ENCODE measurements around the gene IFT43.

The IFT43 gene

DNA sequence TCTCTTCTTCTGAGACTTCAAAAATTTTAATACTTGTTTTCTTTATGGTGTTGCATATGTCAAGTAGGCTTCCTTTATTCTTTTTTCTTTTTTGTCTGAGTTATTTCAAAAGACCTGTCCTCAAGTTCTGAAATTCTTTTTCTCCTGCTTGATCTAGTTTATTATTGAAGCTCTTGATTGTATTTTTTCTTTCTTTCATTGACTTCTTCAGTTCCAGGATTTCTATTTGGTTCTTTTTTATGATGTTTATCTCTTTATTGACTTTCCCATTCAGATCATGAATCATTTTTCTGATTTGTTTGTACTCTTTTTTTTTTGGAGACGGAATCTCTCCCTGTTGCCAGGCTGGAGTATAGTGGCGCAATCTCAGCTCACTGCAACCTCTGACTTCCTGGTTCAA, 34.1 kb downstream of the IFT43 start:
- DNase-seq = no peak

GRCh38 chr14:76022991-76023390, 37.4 kb downstream of the IFT43 start:
- no peak for DNase-seq

GRCh38 chr14:76023757-76024156, 38.2 kb downstream of the IFT43 start:
- DNase-seq = no peak

GRCh38 chr14:76024211-76024907, 38.8 kb downstream of the IFT43 start:
- DNase-seq = no peak

GRCh38 chr14:76034566-76034965, 49.0 kb downstream of the IFT43 start:
- no peak for DNase-seq

DNA sequence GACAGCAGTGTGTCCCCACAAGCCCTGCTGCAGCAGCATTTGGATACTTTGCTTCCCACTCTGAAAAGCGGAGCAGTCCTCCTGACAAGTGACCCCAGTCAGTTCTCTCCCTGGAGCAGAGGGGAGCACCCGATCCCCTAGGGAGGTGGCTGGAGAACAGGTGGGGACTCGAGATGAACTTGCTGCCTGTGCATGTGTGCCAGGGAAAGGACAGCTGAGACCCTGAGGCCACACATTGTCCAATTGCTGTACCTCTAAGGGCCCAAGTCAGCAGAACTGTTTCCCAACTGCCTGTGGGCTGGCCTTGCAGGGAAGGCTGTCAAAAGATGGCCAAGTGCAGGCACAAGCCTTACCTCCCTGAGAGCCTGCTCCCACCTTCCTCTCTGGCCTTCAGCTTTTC, 55.1 kb downstream of the IFT43 start:
- DNase-seq = no peak

DNA sequence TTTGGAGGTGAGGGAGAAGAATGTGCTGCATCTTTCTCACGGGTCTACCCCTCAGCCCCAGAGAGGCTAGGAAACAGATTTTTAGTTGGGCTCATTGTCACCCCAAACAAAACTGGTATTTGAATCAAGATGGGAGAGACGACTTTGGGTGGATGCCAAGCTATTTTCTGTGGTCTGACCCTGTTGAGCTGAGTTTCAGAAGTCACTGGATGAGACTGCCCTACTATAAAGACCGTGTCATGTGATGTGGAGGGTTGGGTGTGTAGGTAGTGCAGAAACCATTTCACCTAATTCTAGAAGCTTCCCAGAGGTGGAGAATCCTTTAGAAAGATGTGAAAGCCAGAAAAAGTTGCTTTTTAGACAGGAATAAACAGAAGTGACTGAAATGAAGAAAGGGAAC, 60.2 kb downstream of the IFT43 start:
- no peak for DNase-seq

DNA sequence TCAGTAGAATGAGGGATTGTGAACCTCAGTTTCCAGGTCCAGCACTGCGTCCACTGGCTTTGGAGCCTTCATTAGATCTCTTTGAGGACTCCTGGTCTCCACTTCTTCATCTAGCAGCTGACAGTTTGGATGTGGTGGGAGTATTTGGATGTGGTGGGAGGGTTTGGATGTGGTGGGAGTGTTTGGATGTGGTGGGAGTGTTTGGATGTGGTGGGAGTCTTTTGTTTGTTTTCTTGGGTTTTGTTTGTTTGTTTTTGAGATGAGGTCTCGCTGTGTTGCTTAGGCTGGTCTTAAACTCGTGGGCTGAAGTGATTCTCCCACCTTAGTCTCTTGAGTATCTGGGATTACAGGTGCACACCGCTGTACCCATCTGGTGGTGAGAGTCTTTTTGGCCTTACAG, 64.7 kb downstream of the IFT43 start:
- DNase-seq = no peak

GRCh38 chr14:76050797-76051392, 65.3 kb downstream of the IFT43 start:
- peak; percentile 13 for DNase-seq

DNA sequence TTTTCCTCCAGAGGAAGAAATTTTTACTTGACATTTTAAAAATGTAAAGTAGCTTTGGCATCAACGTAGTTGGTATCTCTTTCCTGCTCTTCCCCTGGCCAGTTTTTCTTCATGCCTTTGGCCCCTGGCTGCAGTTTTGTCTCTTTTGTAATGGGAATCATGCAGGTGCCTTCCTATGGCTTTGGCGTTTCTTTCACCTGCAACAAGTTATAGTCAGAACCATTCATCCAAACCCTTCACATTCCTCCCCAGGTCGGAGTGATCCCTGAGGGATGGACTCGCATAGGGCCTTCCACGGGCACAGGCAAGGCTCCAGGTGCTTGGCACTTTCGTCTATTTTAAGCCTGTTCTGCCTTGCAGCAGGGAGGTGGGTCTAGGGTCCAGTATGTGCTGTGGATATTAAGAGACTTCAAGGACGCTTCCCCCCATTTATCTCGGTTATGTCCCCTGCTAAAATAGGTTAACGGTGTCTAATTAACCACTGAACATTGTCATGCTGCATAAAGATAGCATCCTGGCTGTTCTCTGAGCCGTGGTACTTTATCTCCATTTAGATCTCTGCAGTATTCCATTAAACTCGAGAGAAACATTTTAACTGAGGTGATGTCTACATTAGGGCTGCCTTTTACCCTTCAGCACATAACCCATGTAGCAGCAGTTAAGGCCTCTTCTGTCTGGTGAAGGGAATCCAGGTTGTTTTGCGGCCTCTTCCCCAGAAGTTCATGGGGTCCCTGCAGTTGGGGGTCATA, 66.3 kb downstream of the IFT43 start:
- DNase-seq = no peak

DNA sequence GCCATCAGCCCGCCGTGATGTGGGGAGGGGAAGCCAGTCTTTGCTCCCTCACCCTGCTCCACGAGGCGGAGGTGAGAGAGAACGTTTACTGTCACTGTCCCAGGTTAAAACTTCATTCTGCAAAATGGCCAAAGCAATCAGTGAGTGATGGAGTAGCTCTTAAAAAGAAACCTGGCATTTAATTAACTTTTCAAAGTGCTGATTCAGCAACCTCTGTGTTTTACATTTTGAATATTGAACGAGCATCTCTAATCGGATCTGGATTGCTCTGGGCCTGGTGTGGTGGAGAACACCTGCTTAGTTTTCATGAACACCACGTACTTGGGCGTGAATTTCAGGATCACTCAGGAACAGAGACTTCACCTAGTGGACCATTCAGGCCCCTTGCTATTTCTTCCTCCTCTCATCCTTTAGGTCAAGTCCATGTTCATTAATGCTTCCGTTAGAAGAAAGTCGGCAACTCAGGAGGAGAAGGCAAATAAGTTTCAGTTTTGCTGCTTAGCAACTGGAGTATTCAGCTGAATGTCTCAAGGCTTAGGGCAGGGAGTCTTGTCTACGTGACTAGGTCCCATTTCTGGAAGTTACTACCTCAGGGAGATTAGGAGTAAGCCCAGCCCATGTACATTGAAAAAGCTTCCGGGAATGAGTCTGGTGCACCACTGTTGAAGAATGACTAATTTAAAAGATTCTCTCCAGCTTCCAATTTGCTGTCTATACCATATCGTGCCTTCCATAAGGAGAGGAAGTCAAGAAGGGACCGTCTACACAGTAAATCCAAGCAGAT, 68.2 kb downstream of the IFT43 start:
- DNase-seq = no peak

DNA sequence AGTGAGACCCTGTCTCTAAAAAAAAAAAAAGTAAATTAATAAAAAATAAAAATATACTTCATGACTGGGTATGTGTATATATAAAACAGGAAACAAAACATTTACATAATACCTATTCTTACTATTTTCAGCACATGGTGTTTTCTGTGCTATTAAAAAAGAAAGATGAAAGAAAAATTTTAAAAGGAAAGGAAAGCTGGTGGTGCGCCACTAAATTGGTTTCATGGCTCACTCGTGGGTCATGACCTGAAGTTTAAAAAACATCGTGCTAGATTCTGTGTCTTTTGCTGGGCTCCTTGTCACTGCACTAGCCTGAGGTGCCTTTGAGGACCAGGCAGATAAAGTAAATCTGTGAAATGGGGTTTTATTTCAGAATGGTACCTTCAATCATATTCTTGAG, 69.8 kb downstream of the IFT43 start:
- DNase-seq = no peak

- DNase-seq = no peak
Observed at GRCh38 chr14:76056128-76056527, 70.6 kb downstream of the IFT43 start.

GRCh38 chr14:76057914-76058313, 72.4 kb downstream of the IFT43 start:
- DNase-seq = no peak

DNA sequence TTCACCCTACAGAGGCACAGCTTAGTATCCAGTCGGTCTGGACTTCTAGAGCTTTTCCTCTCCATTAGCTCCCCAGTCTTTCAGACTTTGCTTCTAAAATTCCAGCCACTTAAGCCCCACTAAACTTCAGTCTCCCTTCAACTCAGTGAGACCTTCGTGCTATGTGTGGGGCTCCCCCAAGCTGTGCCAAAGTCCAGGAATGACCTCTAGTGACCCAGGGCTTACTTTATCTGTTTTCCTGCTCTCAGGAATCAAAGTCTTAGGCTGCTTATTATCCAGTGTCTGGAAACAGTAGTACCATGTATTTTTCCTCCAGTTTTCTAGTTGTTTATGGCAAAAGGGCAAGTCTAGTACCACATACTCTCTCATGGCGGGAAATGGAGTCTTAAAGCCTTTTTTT, 77.8 kb downstream of the IFT43 start:
- no peak for DNase-seq

- DNase-seq = no peak
Observed at GRCh38 chr14:76065519-76065918, 80.0 kb downstream of the IFT43 start.

- DNase-seq = no peak
Observed at GRCh38 chr14:76067536-76067935, 82.0 kb downstream of the IFT43 start.

- no peak for DNase-seq
Observed at GRCh38 chr14:76073717-76074116, 88.2 kb downstream of the IFT43 start.

GRCh38 chr14:76077340-76077739, 91.8 kb downstream of the IFT43 start:
- DNase-seq = no peak

DNA sequence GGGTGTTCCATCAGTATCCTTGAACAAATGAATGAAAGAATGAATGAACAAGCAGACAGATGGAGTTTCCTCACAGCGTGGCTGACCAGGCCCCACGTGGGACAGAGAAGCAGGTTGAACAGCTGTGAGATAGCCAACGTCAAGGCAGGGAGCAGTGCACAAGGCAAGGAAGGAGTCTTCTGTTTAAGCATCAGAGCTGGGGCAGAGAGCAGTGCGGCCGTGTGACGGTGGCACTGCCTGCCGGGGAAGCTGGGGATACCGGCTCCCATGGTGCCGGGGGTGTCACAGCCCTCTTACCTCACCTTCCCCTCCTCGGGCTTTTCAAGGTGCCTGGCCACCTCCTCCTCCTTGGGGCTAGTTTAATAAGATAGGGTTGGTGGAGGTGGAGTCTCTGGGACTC, 92.9 kb downstream of the IFT43 start:
- no peak for DNase-seq

DNA sequence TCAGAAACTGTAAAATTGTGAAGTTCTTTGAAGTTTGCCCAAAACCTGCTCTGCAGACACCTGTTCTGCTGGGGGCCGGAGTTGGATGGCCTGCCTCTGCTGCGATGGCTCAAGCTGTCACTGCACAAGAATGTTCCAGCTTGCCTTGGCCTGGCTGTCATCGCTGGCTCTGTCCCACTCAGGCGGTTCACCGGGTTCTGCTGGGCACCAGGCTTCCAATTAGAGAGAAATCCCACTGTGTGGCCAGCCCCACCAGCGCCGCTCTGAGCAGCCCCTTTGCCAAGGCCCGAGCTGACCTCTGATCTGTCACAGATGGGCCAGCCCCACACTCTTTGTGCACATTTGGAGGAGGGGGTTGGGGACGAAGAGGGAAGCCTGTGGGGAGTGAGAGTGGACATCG, 94.5 kb downstream of the IFT43 start:
- DNase-seq = no peak

- DNase-seq = no peak
Observed at GRCh38 chr14:76080471-76080870, 94.9 kb downstream of the IFT43 start.

DNA sequence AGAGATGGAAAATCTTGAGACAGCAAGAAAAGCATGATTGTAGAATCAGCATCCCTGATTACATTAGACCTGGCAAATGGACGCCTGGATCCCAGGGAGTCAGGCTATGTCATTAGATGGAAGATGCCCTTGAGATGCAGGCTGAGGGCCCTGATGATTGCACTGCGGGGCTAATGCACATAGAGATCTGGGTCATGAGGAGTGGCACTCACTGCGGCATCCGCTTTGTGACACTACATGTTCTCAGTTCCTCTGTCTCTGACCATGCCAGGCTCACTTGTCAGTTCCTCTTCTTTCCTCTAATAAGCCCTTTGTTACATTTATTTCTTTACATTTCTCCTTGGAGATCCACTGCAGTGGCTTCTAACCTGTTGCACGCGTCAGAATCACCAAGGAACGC, 96.1 kb downstream of the IFT43 start:
- no peak for DNase-seq
